NT2/D1 (cell line): ENCODE results near the gene TSC22D1.

ENCODE experiments used
- DNase-seq: peaks from one replicate; pipeline ENCODE4 v3.0.0-alpha.2; 2011; ENCODE audit warnings: low read depth, low spot score
- H3K27me3 ChIP-seq: 2 replicates; pipeline ENCODE4 v1.6.0; 2011; ENCODE audit warnings: mild to moderate bottlenecking; ENCODE audit not compliant: insufficient read length, insufficient read depth
- H3K36me3 ChIP-seq: 2 replicates; pipeline ENCODE4 v1.6.1; 2011; ENCODE audit warnings: mild to moderate bottlenecking, low read length, mixed read lengths; ENCODE audit not compliant: insufficient read depth, insufficient read length
- H3K4me1 ChIP-seq: 2 replicates; pipeline ENCODE4 v1.5.1; 2011; ENCODE audit not compliant: insufficient read depth, insufficient read length
- H3K4me3 ChIP-seq: 2 replicates; pipeline ENCODE4 v1.5.1; 2011; ENCODE audit warnings: low read depth; ENCODE audit not compliant: insufficient read length
- H3K9ac ChIP-seq: 2 replicates; pipeline ENCODE4 v1.6.0; 2011; ENCODE audit warnings: low read depth; ENCODE audit not compliant: insufficient read length
- H3K9me3 ChIP-seq: 2 replicates; pipeline ENCODE4 v1.5.1; 2011; ENCODE audit warnings: mild to moderate bottlenecking, low read length; ENCODE audit not compliant: insufficient read depth
- SUZ12 ChIP-seq: IDR thresholded peaks from 2 replicates; pipeline ENCODE4 v1.6.1; 2011; ENCODE audit not compliant: insufficient read length, insufficient read depth; ENCODE audit errors: extremely low read depth
- YY1 ChIP-seq: IDR thresholded peaks from 2 replicates; pipeline ENCODE4 v1.6.1; 2011; ENCODE audit not compliant: insufficient read length, insufficient read depth
- ZNF274 ChIP-seq: IDR thresholded peaks from 2 replicates; pipeline ENCODE4 v1.6.1; 2011; ENCODE audit warnings: mild to moderate bottlenecking, low read depth, low read length

TSC22D1 gene

GRCh38 chr13:44578067-44578400 lies 1.9 kb upstream of the TSC22D1 start:
- Histone ChIP-seq H3K4me3 (peak overlapping the region; percentile 57), H3K9me3 (peaks cover 14% of the 10 kb centered on the region; the same call in 1 of the 2 replicates), H3K4me1 (peaks cover 11% of the 10 kb centered on the region), H3K36me3 (peaks cover 25% of the 10 kb centered on the region), H3K9ac (peak overlapping the region; percentile 85), H3K27me3 (no peaks in the 10 kb centered on the region)
- peak; percentile 25 for DNase-seq
- TF ChIP-seq SUZ12 = no peak
- no peak for TF ChIP-seq ZNF274
- no peak for TF ChIP-seq YY1

DNA sequence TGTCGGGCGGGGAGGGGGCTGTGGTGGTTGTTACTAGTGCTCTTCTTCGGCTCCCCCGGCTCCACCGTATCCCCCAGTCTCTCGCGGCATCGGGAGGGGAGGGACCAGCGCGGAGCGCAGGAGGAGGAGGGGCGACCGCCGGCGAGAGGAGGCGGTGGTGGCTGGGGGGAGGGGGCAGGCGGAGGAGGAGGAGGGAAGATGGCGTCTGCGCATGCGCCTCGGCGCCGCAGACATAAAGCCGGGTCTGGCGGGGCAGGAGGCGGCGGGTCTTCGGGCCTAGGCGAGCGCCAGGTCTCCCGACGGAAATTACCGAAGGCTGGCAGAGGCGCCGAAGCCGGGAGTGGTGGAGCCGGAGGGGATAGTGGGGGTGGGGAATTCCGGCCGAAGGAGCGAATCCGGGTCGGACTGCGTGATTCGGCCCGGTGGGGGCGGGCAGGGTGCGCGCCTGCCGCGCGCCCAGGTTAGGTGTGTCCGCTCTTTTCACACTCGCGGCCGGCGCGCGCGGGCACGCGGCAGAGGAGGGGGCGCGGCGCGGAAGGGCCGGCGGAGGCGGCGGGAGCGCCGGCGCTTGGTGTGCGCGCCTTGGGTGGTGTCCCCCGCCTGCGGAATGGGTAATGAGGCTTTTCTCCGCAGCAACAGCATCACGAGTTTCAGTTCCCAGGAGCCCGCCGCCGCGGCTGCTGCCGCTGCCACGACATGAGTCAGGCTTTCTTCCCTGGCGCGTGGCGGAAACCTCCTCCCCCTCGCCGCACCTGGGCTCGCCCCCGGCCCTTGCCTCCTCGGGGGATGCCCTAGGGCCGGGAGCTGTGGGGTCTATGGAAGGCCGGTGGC lies 1.3 kb upstream of the TSC22D1 start:
- peak; percentile 89 for DNase-seq
- H3K36me3 ChIP-seq = peaks cover 26% of the 10 kb centered on the region
- TF ChIP-seq YY1 = no peak
- TF ChIP-seq SUZ12 = no peak
- TF ChIP-seq ZNF274 = no peak
- peaks cover 14% of the 10 kb centered on the region; the same call in 1 of the 2 replicates for H3K9me3 ChIP-seq
- H3K27me3 ChIP-seq = no peaks in the 10 kb centered on the region
- peaks cover 11% of the 10 kb centered on the region for H3K4me1 ChIP-seq
- H3K9ac ChIP-seq = peak overlapping the region; percentile 96
- peak overlapping the region; percentile 72 for H3K4me3 ChIP-seq

GRCh38 chr13:44576351-44577235 lies 463 bp upstream of the TSC22D1 start:
- Histone ChIP-seq H3K9ac (peak overlapping the region; percentile 96), H3K27me3 (no peaks in the 10 kb centered on the region), H3K4me1 (peaks cover 11% of the 10 kb centered on the region), H3K9me3 (peaks cover 14% of the 10 kb centered on the region; the same call in 1 of the 2 replicates), H3K36me3 (peaks cover 28% of the 10 kb centered on the region), H3K4me3 (peak overlapping the region; percentile 72)
- DNase-seq = no peak
- TF ChIP-seq ZNF274 (no peak), SUZ12 (no peak), YY1 (no peak)

DNA sequence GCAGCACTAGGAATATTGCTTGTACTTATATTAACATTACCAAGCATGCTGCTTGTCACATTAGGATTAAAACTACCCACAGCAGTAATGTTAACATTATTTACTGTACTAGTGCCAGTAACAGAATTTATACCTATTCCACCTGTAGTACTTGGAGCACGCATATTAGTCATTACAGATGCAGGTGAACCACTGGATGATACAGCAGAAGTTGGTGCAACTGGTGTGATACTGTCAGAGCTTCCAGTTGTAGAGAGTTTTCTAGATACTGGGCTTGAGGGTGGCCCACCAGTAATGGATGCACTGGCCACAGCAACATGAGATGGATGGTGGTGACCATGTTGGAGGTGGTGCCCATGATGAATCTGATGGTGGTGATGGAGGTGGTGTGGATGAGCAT lies 1.1 kb downstream of the TSC22D1 start:
- TF ChIP-seq ZNF274 = no peak
- no peak for TF ChIP-seq SUZ12
- TF ChIP-seq YY1 = no peak
- peak overlapping the region; percentile 72 for H3K4me3 ChIP-seq
- H3K36me3 ChIP-seq = peaks cover 28% of the 10 kb centered on the region
- H3K9me3 ChIP-seq = peaks cover 14% of the 10 kb centered on the region; the same call in 1 of the 2 replicates
- no peaks in the 10 kb centered on the region for H3K27me3 ChIP-seq
- no peak for DNase-seq
- H3K9ac ChIP-seq = peak overlapping the region; percentile 96
- H3K4me1 ChIP-seq = peaks cover 11% of the 10 kb centered on the region

- Histone ChIP-seq H3K9ac (no peak overlapping the region), H3K36me3 (peaks cover 28% of the 10 kb centered on the region), H3K4me1 (peaks cover 11% of the 10 kb centered on the region), H3K27me3 (no peaks in the 10 kb centered on the region), H3K4me3 (no peak overlapping the region), H3K9me3 (peaks cover 14% of the 10 kb centered on the region; the same call in 1 of the 2 replicates)
- TF ChIP-seq YY1 = no peak
- TF ChIP-seq SUZ12 = no peak
- no peak for TF ChIP-seq ZNF274
- DNase-seq = no peak
Measured at GRCh38 chr13:44574466-44574855, 1.7 kb downstream of the TSC22D1 start.

DNA sequence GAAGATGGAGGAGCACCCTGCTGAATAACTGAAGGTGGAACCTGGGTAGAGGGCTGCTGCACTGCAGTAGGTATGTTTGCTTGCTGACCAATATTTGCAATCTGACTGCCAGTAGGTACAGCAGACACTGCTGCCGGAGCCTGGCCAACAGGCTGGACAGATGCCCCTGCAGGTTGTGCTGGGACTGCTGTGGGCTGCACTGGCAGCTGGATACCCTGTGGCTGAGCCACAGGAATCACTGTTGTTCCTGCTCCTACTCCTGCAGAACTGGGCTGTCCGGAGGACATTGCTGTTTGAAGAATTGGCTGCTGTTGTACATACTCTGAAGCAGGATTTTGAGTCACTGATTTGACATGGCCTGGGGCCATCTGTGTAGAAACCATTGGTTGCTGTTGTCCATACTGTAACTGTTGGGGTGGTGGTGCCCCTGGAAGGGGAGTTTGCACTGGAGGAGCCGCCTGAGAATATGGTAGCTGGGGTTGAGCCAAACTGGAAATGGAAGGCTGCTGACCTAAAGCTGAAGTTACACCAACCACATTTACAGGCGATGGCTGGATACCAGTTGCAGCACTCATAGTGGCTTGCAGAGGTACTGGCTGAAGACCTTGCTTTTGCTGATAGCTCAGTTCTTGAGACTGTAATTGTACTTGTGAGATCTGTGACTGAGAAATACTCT lies 2.2 kb downstream of the TSC22D1 start:
- no peaks in the 10 kb centered on the region for H3K27me3 ChIP-seq
- H3K4me3 ChIP-seq = no peak overlapping the region
- DNase-seq = no peak
- H3K9ac ChIP-seq = no peak overlapping the region
- peaks cover 14% of the 10 kb centered on the region; the same call in 1 of the 2 replicates for H3K9me3 ChIP-seq
- TF ChIP-seq ZNF274 (no peak), YY1 (no peak), SUZ12 (no peak)
- peaks cover 11% of the 10 kb centered on the region for H3K4me1 ChIP-seq
- H3K36me3 ChIP-seq = peaks cover 28% of the 10 kb centered on the region
